Measurements from ENCODE around the gene UBE2E1.

UBE2E1 gene

DNA sequence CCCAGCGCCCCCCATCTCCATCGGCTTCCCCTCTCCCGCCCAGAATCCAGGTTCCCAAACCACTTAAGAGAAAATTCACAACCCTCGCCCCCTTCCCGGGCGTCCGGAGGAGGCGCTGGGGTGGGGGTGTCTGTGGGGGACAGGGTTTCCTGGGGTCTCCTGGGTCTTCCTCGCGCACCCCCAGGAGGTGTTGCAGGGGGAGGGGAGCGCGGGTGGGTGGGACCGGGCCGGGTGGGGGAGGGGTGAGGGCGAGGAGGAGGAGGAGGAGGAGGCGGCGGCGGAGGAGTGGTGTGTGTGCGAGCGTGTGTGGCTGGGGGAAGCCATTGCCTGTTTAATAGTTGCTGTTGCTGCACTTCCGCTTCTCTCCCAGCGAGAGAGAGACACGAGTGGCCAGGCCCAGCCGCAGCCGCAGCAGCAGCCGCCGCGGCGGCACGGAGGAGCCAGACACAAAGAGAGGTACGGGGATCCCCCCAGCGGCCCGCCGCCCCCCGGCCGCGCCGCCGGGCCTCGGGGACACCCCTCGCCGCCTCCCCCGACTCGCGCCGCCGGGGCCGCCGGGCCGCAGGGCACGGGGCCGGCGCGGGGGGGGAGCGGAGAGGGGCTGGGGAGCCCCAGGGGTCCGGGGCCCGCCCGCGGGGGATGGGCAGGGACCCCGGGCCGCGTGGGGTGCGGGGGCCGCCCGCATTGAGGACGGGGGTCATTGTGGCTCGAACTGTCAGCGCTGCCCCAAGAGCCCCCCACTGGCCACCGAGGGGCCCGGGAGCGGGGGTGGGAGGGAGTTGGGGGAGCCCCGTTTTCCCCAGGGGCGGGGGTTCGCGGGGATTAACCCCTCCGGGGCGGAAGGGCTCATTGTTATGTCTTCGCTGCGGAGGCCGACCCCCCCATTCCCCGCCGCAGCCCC lies at the start of gene UBE2E1:
Gene UBE2E1, plus strand, starts transcription at position 323 of the 901 bp plus-strand sequence. CDS start 1,315 bp downstream, outside the sequence.
- DNase-seq, result peak; percentile 48

- DNase-seq, result no peak
Measured at GRCh38 chr3:23756206-23756840, 49.4 kb upstream of the UBE2E1 start.

- no peak for DNase-seq
Measured at GRCh38 chr3:23758253-23758838, 47.4 kb upstream of the UBE2E1 start.

- DNase-seq, result no peak
Measured at GRCh38 chr3:23760325-23760724, 45.4 kb upstream of the UBE2E1 start.

DNA sequence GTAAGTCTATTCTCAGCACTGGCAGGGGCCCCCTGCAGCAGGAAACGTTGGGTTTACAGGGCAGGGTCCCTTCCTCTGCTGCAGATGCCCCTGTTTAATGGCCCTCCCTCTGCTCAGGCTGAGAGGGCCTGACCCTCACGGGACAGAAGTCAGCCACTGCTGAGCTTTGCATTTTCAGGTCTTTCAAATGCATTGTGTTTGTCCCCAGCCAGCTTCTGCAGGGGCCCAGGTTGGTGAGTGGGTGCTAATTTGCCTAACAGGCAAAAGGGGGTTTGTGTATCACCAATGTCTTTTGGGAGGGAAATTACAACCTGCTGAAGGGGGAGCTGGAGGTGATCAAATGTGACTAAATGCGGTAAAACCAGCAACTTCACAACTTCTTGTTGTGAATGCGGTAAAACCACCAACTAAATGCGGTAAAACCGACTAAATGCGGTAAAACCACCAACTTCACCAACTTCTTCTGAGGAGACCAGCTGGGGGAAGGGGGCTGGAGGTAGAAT lies 44.8 kb upstream of the UBE2E1 start:
- no peak for DNase-seq

- no peak for DNase-seq
Measured at GRCh38 chr3:23761440-23761896, 44.3 kb upstream of the UBE2E1 start.

DNA sequence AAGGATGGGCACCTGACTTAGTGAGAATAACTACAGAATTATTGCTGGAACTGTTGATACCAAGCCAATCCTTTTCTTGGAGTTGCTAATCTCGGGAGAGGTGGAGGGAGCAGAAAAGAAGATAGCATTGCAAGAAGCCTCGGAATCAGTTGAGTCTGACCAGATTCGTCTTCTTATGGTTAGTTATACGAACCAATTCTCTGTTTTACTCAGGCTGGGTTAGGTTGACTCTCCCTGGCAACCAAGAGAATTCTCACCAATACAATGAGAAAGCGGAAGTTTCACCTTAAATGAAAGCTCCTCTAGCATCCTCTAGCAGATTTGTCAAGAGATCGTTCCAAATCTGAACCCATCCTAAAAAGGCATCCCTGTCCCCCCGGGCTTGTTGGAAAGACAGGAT lies 43.5 kb upstream of the UBE2E1 start:
- DNase-seq, result no peak

DNA sequence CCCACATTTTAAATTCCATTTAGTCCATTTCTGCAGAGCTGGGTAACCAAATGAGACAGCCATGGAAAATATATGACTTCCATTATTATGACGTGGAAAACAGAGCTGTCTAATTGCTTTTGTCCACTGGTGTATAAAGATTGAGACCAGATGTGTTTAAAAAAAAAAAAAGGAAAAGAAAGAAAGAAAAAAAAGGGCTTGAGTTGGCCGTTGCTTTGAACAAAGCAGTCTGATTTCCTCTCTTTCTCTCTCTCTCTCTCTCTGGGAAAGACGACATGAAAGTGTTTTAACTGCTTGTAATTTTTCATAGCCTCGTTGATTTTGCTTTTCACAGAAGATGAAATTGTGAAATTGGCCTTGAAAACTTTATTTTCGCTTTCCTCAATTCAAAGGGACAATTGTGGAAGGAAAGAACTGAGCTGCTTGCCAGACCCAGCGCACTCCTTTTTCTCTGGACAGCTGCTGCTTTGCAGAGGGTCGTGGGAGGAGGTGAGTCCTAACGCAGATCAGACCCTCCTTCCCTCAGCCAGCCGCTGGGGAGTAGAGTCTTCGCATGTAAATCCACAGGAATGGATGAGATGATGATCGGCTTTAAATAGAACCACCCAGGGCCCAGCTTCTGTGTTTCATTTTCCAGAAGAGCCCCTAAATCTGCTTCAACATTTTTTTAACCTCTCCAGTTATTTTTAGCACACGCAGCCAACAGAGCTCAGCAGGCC lies 42.8 kb upstream of the UBE2E1 start:
- no peak for DNase-seq

DNA sequence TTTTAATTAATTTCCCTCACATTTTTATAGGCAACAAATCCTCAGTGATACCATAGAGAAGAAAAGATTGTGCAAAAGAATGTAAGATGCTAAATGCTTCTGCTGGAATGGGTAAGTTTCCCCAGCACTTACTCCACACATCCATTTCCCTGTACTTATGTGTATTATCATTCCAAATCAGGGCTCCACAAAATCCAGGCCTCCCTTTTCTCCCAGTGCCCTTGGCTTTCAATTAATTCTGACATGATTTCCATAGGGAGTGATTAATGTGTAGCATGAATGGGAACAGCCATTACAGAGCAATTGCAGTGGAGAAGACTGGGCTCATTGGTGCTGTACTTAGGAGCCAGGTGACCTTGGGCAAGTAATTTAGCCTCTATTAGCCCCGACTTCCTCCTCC lies 41.3 kb upstream of the UBE2E1 start:
- DNase-seq, result no peak

DNA sequence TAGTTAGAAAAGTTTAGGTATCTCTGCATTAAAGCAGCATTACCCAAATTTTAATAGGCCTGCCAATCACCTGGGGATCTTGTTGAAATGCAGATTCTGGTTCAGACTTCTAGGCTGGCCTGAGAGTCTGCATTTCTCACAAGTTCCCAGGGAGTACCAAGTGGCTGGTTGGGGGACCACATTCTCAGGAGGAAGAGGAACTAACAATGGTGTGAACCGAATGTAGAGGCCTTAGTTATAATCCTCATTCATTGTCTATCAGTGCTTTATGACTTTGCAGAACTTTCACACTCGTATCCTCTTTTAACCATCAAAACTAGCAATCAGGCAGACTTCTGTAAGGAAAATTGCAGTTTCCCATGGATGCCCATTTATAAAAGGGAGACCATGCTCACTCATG lies 38.2 kb upstream of the UBE2E1 start:
- DNase-seq, result no peak

- no peak for DNase-seq
Measured at GRCh38 chr3:23775254-23775909, 30.4 kb upstream of the UBE2E1 start.

- no peak for DNase-seq
Measured at GRCh38 chr3:23776352-23776891, 29.3 kb upstream of the UBE2E1 start.

GRCh38 chr3:23778446-23778845 lies 27.3 kb upstream of the UBE2E1 start:
- no peak for DNase-seq

GRCh38 chr3:23779841-23780240 lies 25.9 kb upstream of the UBE2E1 start:
- DNase-seq, result no peak

- no peak for DNase-seq
Measured at GRCh38 chr3:23781051-23781450, 24.7 kb upstream of the UBE2E1 start.

DNA sequence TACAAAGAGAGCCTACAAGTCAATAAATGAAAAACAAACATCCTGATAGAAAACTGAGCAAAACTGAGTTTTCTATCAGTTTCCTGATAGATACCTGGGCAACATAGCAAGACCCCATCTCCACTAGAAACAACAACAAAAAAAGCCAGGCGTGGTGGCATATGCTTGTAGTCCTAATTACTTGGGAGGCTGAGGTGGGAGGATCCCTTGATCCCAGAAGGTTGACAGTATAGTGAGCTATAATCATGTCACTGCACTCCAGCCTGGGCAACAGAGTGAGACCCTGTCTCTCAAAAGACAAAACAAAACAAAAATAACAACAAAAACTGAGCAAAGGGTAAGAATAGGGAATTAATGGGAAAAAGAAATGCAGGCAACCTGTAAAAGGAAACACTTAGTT lies 23.9 kb upstream of the UBE2E1 start:
- no peak for DNase-seq

DNA sequence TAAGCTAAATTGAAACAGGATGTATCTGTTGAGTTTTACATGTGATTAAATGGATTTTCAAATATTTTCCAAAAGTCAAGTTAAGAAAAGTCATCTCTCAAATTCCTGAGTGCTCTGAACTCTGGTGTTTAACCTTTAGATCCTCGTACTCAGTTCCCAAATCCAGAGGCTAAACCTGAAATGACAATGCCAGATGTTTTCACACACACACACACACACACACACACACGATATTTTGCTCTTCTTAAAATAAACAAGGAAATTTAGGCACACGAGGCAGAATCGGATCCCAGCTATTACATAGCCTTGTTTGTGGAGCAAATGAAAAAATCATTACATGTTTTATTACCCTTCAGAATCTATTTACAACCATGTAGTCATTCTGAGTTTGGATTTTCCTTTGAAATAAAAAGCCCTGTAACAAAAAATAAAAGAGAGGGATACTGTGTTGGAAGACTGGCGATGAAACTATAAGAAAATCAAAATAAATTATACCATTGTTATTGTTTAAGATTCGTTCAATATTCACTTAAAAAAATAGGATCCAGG lies 20.6 kb upstream of the UBE2E1 start:
- no peak for DNase-seq

DNA sequence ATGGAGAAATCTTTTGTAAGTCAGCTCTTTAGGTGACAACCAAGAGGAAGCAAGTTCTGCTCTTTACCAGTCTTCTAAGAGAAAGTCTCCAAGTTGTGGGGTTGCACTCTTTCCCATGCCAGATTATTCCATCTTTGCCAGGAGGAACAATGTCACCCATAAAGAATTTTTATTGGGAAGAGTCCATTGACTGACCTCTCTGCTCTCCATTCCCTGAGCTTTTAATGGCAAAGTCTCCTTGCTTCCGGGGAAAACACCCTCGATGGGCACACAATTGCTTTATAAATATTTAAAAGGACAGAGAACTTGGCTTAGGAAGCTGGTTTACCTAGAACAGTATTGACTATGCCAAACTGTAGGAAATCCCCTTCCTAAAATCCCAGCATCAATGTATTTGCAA lies 19.9 kb upstream of the UBE2E1 start:
- DNase-seq, result no peak

- DNase-seq, result no peak
Measured at GRCh38 chr3:23791678-23792077, 14.1 kb upstream of the UBE2E1 start.

DNA sequence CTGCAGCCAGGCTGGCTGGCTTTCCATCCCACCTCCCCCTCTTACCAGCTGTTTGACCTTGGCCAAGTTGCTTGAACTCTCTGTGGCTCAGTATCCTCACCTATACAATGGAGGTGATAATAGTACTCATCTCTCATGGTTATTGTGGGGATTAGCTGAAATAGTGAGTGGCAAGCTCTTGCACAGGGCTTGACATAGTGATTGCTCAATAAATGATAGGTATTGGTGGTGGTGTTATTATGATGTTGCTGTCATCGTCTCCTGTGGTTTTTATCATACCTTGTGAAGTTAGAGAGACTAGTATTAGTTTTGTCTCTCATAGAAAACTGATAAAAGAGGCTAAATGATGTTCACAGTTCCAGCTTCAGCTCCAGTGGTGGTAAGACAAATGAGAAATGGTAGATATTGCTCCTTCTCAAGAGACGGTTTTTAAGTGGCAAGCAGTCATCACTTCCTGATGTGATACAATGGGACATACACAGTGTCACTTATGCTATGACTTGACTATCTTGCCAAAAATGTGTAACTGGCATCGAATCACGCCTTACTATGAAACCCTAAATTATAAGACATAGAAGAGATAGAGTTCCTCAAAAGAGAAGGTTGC lies 12.1 kb upstream of the UBE2E1 start:
- no peak for DNase-seq

- no peak for DNase-seq
Measured at GRCh38 chr3:23795096-23795495, 10.7 kb upstream of the UBE2E1 start.

Data from GF-D8 (cell line).